Urothelium cell line (cell line): ENCODE results near the gene GGCX.
"Not testable (repeated sequence)": the region's sequence is repeated elsewhere in the genome, so short reads cannot be mapped to it uniquely, and the experiment has no call there.

ENCODE experiments used
- DNase-seq: peaks from one replicate; pipeline ENCODE4 v3.0.0; 2011; ENCODE audit warnings: low spot score, mixed read lengths
- FAIRE-seq: peaks from 2 replicates; lab custom pipeline; 2011; peaks lifted over from hg19 to GRCh38; lab: Jason Lieb, UNC

Gene GGCX

DNA sequence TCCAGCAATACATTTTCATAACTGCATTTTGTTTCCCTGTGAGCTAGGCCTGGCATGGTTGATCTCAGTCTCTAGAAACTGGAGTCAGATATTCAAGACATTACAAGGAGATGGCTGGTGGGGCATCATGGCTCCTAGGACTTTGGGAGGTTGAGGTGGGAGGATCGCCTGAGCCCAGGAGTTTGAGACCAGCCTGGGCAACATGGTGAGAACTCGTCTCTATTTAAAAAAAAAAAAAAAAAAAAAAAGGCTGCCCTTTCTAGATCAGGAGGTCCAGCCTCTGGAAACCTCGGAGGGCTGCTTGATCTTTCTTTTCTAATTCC, 15.7 kb upstream of the GGCX start:
- DNase-seq (no peak), FAIRE-seq (no peak)

DNA sequence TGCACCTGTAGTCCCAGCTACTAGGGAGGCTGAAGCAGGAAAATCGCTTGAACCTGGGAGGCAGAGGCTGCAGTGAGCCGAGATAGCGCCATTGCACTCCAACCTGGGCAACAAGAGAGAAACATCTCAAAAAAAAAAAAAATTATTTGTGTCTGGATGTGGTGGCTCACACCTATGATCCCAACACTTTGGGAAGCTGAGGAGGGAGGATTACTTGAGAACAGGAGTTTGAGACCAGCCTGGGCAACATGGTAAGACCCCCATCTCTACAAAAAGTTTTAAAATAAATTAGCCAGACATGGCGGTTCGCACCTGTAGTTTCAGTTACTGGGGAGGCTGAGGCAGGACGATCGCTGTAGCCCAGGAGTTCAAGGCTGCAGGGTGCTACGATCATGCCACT, 14.4 kb upstream of the GGCX start:
- FAIRE-seq (no peak), DNase-seq (no peak)

DNA sequence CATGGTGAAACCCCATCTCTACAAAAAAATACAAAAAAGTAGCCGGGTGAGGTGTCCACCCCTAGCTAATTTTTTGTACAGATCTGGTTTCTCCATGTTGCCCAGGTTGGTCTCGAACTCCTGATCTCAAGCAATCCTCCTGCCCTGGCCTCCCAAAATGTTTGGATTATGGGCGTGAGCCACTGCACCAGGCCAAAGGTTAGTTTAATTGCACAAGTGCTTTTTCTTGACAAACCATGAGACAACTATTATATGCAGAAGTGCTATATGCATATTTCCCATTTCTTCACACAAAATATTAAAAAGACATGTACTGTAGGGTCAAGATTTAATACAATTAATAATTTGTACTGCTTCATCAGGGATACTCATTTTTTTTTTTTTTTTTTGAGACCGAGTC, 5.0 kb upstream of the GGCX start:
- FAIRE-seq, result no peak

DNA sequence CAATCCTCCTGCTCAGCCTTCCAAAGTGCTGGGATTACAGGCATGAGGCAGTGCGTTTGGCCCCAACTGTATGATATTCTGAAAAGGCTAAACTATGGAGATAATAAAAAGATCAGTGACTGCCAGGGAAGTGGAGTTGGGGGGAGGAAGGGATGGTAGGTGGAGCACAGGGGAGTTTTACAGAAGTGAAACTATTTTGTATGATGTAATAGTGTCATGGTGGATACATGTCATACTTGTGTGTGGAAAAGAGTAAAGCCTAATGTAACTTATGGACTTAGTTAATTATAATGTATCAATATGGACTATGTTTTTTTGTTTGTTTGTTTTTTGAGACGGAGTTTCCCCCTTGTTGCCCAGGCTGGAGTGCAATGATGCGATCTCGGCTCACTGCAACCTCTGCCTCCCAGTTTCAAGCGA, 2.9 kb upstream of the GGCX start:
- FAIRE-seq (no peak), DNase-seq (no peak)

More for the DNA sequence above, 5.0 kb upstream of the GGCX start:
- DNase-seq, result no peak

DNA sequence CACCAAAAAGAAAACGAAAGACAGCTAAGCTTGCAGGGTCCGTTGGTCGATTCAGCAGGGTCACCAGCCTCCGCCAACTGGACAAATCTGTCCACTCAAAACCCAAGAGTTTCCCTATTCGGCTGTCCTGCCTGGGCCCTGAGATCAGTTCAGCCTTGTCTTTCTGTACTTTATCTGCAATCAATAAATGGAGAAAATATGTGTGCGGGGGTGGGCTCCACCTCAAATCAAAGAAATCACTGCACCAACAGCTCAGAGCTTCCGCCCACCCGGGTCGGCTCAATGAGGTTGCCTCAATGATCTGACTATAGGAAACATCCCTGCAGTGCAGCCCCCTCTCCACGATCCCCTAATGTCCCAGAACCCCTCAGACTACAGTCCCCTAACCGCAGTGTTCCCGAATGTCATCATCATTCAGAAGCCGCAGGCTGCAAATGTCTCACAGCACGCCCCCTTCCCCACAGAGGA, 447 bp downstream of the GGCX start:
- no peak for DNase-seq
- no peak for FAIRE-seq

DNA sequence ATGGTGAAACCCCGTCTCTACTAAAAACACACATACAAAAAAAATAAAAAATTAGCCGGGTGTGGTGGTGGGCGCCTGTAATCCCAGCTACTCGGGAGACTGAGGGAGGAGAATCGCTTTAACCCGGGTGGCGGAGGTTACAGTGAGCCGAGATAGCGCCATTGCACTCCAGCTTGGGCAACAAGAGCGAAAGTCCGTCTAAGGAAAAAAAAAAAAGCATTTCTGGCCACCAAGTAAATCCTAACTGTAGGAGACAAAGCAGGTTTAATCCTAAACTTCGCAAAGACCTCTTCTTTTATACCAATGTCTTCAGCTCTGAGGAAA, 928 bp downstream of the GGCX start:
- FAIRE-seq, DNase-seq: not testable (repeated sequence)

DNA sequence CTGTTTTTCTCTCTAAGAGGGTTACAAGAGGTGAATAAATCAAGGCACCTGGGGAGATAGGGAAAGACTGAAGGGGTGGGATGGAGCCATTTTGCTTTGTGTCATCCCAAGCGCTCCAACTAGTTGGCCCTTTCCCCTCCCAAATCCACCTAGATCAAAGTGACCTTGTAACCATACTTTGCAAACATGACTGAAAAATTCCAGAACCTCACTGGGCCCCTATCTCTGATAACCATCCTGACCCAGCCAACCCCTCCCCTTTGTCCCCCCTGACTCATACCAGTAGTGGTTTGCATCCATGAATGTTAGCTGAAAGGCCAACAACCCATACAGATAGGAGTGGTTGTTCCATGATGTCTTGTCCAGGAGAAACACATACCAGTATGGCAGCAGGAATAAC, 3.1 kb downstream of the GGCX start:
- FAIRE-seq, result no peak
- no peak for DNase-seq

DNA sequence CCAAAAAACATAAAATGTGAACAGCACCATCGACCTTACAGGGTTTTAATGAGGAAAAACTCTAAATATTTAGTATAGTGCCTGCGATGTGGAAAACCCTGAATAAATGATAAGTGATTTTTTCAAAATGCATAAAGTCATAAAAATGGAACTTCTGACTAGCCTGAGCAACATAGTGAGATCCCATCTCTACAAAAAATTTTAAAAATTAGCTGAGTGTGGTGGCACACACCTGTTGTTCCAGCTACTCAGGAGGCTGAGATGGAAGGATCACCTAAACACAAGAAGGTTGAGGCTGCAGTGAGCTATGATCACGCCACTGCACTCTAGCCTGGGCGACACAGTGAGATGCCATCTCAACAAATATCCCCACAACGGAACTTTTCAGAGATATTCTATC, 4.2 kb downstream of the GGCX start:
- FAIRE-seq (no peak), DNase-seq (no peak)

DNA sequence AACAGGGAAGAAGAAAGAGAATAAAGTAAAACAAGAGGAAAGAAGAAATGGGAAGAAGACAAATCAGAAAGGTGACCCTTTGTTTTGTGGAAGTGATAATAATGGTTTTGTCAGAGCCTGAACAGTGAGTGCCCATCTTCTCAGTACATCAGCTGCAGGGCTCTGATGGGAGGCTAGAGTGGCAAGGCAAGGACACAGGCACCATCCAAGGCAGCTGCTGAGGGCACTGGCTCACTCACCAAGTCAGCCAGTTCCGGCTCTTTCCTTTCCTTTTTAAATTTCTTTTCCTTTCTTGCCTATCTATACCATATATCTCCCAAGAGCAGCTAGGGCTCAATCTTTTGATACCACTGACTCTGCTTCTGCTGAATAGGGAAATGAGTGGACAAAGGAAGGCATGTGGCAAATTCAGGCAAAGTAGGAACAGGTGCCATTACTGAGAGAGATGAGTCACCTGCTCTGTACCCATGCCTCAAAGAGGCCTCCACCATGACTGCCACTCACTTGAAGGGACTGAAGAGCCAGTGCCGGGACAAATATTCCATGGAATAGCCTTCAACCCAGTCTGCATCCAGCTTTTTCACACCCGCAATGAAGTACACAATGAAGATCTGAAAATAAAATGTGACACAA, 6.2 kb downstream of the GGCX start:
- DNase-seq (no peak), FAIRE-seq (no peak)

DNA sequence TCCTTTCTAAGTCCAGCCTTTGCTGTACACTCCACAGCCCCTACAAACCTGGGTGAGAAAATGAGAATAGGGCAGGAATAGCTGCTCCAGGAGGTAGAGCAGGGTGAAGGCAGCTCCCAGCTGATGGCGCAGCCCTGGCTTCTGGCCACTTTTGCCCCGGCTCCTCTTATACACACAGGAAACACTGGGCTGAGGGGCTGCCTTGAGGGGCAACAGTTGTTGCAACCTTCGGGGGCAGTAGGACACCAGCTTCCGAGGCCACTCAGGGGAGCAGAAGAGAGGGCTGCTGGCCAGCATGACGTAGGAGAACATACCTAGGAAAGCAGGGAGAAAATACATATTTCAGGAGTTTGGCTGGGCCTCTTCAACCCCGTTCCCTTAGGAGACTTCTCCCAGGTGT, 8.1 kb downstream of the GGCX start:
- no peak for DNase-seq
- no peak for FAIRE-seq

DNA sequence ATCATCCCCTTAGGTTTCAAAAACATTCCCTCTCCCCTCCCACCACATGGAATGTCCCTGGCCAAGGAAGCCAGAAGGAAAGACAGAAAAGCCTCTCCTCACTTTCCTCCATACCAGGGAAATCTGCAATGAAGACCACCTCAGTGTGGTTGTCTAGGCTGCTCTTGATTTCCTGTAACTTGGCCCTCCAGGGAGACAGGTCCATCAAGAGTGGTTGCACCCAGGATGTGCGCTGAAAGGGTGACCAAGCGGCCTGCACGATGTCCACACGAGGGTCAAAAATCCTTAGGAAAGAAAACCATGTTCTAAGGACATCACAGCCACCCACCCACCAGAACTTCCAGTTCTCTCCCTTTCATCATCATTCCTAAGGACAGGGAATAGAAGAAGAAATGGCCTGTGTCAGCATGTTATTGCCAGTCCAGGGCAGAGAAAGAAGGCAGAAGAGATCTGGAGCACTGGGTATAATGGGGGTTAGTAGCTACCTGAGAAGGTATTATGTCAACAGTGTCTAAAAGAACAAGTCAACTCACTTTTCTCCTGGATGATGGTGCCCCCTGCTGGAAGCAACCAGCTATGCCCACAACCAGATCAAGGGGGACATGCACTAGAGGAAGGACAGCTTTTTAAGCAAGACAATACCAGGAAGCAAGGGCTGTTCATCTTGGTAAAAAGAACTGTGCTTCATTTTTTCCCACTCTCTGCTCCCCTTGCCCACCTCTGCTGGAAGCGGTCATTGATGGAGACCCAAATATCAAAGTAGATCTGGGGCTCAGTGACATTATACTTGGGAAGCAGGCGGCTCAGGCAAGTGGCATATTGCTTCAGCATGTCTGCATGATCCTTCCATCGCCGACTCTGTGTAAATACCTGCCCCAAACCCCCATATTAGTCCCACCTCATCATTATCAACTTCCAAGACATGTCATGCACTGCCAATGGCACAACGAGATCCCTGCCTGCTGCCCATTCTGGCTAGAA, 9.3 kb downstream of the GGCX start:
- DNase-seq, result peak; percentile 60
- FAIRE-seq, result no peak

DNA sequence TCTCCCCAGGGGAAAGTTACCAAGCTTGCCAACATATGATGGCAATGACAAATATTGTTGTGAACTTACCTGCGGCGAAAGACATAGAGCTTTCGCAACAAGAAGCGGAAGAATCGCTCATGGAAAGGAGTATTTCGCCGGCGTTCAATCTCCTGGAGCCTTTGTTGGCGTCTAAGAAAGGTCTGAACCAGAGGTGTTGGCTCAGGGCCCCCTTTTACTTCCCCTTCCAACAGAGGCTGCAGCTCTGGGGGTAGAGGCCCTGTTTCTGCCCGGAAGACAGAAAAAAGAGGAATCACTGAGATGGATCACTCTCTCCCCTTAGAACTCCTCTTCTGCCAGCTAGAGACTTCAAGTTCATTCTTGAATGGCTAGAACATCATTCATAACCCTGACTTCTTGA, 10.8 kb downstream of the GGCX start:
- no peak for FAIRE-seq
- no peak for DNase-seq

DNA sequence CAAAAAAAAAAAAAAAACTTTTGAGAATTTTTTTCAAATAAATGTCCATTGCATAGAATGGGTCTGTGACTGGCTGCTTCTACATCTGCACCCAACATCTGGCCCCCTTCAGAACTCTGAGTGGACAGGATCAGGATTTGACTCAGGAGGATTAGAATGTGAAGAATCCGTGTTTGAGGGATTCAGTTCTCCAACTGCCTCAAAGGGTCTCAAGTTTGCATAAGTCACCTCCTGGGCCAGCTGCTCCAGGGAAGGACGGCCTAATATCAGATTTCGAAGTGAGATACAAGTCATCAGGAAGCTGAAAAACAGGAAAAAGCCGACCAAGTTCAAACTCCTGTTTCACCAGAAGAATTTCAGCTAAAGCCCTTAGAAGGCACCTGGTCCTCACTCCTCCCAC, 11.5 kb downstream of the GGCX start:
- DNase-seq, result no peak
- FAIRE-seq, result no peak

DNA sequence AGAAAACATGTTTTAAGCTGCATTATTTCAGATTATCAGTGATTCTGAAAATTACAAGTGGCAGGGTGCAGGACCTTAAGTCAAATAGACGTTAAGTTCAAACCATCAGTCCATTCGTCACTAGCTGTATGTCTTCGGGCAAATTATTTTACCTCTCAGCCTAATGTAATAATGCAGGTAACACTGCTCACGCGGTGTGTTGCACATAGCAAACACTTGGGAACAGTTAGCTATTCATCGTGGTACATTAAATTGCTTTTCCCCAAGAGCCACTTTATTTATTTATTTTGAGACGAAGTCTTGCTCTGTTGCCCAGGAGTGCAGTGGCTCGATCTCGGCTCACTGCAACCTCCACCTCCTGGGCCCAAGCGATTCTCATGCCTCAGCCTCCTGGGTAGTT, 12.2 kb downstream of the GGCX start:
- no peak for FAIRE-seq

DNA sequence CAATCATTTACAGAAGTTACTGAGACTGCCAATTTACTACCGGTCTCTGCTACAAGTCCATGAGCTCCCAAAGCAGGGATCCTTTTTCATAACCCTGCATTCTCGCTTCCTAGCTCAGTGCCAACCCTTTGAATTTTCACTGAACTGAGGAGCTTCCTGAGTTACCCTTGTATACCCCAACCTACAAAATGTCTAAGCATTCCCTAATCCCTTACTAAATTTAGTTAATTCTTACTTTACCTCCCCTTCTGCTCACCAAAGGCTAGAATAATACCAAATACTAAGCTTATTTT, 12.7 kb downstream of the GGCX start:
- DNase-seq (no peak), FAIRE-seq (no peak)

More for the DNA sequence above, 12.2 kb downstream of the GGCX start:
- DNase-seq, result no peak

DNA sequence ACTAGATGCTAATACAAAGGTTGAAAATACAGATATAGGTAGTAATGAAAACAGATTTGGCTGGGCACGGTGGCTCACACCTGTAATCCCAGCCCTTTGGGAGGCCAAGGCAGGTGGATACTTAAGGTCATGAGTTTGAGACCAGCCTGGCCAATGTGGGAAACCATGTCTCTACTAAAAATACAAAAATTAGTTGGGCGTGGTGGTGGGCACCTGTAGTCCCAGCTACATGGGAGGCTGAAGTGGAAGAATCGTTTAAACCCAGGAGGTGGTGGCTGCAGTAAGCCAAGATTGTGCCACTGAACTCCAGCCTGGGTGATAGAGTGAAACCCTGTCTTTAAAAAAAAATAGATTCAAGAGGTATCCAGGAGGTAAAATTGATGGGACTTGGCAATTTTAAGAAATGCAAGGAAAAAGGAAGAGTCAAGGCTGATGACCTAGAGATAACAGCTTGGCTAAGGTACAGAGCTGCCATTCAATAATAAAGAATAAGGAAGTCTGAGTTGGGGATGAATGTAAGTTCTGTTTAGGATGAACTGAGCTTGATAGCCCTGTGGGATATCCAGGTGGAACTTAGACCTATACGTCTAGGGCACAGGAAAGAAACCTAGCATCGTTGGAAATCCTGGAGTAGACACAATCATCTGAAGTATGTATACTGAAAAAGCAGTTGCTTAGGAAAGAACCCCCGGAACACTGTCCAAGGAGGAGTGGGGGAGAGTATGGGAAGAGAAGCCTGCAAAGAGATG, 13.3 kb downstream of the GGCX start:
- no peak for DNase-seq

DNA sequence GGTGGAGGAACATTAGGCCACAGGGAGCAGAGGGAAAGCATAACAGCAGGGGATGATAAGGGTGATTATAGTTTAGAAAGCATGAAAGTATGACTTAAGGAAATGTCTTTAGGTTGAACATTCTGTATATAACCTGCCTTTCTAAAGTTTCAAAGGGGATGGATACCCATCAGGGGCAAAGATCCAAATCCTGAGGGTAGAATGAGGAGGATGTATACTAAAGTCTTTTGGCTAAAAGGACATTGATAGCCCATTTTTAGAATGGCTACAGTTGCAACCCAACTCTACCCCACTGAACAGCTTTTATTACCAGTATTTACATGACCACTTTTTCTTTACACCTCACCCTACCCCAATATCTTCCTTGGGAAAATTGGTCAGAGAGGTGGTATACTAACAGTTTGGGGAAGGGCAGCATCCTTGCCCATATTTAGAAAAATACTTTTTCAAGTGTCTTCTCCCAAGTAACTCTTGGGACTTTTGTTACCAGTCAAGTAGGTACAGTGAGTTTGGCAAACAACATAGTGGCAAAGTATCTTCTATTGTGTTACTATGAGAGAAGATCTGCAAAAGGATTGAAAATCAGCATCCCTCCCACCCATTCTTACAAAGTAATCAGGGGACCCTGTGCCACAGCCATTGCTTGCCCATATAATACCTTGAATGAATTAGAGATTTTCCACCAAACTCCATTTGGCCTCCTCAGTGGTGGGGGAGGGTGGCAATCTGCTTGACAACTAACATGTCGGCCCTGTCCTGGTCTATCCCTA, 14.0 kb downstream of the GGCX start:
- DNase-seq (no peak), FAIRE-seq (no peak)

More for the DNA sequence above, 13.3 kb downstream of the GGCX start:
- FAIRE-seq, result no peak

DNA sequence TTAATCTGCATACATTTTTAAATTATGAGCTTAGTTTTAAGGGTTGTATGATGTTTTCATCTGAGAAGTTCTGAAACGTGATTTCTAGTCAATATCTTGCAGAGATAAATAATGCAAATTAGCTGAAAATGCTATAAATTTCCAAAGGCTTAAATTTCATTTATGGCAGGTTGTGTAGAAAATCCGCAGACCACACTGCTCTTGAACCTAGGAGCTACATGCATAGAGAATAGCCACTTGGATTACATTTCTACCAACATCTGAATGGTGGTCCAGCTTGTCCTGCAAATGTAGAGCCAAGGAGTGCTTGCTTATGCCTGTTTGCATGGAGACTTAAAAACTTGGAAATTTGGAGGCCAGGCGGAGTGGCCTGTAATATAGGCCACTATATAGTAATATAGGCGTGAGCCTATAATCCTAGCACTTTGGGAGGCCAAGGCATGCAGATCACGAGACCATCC, 15.5 kb downstream of the GGCX start:
- no peak for DNase-seq
- FAIRE-seq, result no peak

DNA sequence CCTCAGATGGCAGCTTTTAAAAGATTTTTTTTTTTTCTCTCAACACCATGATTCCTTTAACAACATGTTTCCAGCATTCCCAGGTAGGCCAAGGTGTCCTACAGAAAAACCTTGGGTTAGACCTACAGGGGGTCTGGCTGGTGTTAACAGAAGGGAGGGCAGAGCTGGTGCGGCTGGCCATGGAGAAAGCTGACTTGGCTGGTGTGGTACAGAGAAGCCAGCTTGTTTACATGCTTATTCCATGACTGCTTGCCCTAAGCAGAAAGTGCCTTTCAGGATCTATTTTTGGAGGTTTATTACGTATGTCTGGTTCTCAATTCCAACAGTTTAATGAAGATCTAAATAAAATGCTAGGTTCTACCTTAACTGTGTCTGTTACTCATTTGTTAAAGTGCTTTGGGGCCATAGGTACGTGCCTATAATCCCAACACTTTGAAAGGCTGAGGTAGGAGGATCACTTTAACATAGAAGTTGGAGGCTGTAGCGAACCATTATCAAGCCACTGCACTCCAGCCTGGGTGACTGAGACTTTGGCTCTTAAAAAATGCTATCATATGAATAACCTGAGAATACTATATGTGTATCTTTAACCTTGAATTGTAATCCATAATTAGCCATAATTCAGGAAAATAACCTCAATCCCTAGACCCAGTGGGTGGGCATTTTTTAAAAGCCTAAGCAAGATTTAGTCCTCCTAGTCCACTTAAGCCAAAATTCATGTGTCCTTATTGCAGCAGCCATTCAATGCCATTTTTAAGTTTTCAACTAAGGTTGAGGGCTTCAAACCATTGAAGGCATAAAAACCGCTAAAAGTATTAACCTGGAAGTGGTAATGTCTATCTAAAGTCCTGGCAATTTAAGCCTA, 16.1 kb downstream of the GGCX start:
- DNase-seq, FAIRE-seq: not testable (repeated sequence)

DNA sequence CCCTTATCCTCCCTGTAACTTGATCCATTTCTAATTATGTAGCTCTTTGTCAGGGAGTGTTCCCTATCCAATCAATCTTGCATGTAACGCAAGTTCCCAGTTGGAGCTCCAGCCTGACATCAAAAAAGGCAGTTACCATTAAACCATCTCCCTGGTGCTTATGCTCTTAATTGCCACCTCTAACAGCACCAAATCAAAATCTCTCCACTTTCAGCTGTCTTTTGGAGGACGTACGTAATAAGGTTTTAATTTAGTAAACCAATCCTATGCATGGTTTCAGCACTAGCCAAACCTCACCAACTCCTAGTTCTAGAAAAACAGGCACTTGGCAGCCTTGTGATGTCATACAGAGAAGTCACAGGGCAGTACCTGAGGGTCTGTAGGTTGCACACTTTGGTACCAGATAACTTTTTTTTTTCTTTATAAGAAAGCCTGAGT, 17.0 kb downstream of the GGCX start:
- not testable (repeated sequence) for FAIRE-seq, DNase-seq
